Activated CD8-positive, alpha-beta memory T cell treated with anti-CD3 and anti-CD28 coated beads for 4 hours (primary cell): ENCODE data around the gene BNC2.

Experiments used
- DNase-seq, 2 donors: peaks; one replicate each; pipeline ENCODE4 v3.0.0-alpha.2; 2020; ENCODE audit warnings: low read depth in 2 of 2

The BNC2 gene

DNA sequence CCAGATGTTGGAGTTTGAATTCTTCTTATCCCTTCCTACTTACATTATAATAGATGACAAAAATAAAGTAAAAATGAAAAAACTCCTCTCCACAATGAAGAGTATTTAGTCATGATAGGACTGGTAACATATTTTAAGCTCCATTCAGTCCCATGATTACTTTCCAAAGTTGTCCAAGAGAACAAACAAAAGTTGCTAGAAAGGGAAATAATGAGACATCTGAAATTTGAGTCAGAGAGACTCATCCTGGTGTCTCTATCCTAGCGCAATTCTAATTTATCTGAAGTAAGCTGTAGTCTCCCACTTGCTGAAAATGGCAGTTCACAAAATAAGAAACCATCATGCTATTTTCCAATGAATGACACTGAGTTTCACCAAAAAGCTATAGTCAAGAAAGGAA, 152.2 kb downstream of the BNC2 start:
- no peak for DNase-seq

DNA sequence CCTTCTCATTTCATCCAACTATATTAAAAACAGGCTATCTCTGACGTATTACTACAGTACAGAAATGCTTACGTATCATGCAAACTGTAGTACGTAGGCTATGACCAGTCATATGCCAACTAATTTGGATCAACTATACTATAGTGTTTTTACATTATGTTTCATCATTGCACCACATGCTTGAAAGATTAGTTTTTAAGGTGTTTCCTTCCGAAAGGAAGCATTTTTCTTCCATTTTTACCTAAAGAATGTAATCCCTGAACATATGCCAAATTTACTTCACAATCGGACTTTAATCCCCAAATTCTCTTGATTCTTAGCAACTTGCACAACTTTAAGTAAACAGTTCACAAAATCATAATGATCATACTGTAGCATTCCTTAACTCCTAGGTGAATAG, 153.9 kb downstream of the BNC2 start:
- DNase-seq: no peak

DNA sequence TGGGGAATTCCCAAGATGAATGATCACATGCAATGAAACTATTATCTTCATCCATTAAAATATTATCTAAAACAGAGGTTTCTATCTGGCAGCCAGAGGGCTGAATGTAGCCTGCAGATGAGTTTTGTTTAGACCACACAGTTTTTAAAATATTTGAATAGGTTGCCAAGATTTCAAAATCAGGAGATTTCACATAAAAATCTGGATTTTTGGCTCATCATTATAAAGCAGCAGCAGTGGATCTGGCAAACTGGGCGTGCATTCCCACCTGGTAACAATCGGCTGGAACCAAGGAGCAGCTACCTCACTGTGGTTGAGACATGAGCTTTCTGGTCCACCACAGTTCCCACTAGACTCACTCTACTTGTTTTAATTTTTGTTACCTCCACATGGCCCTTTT, 155.1 kb downstream of the BNC2 start:
- DNase-seq: no peak

DNA sequence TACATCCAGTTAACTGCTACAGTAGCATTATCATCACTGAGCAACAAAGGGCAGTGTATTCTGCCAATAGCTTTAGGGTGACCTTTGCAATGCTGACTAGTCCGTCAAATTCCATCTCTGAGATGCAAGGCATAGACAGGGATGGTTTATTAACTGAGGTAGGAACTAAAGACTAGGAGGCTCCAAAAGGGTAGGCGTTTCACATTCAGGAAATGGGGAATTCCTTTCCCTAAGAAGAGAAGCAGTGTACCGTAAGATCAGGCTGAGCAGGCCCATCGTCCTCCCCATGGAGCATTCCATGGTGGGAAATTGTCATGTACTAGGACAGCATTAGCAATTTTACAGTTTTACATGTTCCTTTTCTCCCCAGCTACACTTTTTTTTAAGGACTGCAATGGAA, 157.7 kb downstream of the BNC2 start:
- no peak for DNase-seq

DNA sequence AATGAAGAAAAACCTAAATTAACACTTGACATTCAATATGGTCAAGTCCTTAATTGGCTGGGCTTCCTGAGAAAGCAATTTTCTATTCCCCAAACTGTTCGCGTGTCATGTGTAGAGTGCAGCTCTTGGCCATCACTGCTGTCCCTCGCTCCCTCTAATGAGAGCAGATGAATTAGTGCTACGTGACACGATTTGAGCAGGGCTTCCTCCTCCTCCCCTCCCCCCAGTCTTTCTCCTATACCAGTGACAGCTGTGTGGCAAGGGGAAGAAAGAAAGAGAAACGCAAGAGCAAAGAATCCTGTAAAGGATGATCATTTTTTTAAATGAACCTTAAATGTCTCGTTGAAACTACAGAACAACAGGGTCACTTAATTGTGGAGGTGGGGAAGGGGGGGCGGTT, 159.6 kb downstream of the BNC2 start:
- no peak for DNase-seq

DNA sequence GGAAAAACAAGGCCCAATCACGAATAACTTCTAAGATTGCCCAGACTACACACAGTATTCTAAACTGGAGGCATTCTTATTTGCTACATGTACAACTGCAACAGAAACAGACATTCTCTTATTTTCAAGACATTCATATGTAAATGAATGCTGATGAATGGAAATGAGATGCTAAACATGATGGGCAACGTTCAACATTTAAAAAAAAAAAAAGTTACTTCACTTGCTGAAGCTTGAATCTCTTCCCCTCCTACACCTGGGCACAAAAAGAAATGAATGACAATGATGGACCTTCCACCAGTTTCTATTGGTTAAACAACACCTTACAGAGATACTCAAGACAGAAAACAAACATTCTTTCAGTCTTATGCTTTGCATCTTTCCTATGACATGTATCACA, 160.5 kb downstream of the BNC2 start:
- DNase-seq: no peak

DNA sequence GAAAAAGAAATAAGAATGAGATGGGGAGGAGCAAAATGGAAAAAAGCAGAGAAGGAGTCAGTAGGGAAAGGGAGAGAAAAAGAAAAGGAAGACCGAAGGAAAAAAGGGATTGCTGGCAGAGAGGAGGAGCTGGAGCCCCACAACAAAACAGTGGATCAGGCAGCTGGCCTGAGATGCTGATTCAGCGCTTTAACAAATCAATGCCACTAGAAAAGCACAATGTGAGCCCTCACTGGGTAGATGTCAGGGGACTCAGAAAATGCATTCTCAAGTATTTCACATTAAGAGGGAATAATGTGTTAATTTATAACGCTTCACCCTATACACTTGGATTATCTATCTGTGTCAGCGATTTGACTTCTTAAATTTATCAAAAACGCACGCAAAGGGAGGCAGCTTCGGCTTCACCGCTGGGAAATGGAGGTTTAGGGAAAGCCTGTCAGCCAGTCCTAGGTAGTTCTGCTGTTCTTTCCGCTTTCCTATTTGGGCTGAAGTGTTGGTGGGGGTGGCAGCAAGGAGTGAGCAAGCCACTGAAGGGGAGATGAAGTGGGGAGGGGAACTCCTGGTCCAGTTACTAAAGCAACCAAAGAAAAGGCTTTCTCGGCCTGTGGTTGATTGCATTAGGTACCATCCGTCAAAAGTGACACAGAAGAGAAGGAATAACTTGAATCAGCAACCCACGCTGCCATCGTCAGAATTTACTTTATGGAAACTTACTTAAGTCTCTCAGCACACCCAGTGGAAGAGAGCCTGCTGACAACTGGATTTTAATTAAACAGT, 161.6 kb downstream of the BNC2 start:
- no peak for DNase-seq

DNA sequence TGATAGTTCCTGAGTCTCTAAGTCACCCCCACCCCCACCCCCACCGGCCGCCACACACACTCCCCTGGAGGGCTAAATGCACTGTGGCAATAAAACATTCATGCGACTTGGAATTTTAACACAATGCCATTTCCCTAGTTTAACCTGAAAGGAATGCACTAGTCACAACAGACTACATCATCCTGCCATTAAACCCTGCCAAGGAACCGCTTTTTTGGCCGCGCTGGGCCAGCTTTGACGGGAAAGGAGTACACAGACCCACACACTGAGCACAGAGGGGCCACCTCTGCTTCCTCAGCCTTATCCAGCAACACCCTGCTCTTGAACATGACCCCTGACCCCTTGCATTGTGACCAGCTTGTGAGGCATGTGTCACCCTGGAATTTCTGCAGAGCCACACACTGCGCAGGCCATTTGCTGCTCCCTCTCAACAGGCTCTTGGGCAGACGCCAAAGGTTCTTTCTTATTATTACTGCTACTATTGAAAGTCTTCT, 165.3 kb downstream of the BNC2 start:
- no peak for DNase-seq

DNA sequence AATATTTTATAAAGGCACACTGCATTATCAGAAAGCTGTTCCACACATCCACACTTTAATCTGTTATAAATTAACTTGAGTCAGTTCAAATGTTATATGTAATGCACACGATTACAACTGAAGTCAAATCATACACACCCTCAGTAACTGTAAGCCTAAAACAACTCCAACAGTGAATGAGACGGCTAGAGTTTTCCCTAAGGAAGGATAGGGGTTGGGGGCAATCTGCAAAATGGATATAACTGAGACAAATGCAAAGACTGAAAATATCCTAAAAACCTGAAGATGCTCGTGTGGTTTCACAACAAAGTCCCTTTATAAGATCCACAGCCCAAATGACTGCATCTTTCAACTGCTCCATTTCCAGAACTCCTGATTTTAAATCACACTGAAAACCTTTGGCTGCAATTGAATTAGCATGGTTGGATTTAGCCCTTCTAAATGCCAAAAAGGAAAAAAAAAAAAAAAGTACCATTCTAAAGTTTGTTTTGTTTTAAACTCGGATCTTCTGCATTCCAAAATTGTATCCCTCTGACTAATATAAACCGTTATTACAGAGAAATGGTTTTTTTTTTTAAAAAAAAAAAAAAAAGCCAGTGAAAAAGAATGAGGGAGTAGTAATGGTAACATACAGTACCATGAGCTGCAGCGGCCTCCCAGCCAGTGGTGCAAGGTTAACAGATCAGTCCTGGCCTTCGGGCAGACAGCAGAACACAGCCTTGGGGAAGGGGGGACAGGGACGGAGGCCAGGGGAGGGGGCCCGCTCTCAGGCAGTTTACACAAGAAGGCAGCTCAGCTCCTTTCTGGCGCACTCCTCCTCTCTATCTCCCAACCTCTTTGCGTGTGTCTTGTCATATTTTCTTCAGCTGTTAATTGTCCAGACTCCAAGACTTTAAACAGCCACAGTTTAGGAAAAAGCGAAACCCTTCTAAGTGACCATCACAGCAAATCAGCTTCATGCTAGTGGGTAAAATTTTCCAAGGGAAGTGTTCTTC, 166.1 kb downstream of the BNC2 start:
- DNase-seq: no peak

DNA sequence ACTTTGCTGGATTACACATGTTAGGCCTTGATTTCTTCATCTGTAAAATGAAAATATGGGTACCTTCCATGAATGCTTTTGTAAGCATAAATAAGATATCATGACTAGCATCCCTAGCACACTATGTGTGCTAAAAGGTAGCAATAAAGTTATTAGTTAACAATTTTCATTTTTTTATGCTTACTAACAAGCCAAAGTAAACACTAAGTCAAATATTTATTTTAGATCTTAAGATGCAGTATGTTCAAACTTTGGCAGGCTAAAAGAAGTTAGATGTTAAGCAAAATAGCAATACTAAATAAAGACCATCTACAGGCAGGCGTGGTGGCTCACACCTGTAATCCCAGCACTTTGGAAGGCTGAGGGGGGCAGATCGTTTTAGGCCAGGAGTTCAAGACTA, 169.1 kb downstream of the BNC2 start:
- DNase-seq: no peak

DNA sequence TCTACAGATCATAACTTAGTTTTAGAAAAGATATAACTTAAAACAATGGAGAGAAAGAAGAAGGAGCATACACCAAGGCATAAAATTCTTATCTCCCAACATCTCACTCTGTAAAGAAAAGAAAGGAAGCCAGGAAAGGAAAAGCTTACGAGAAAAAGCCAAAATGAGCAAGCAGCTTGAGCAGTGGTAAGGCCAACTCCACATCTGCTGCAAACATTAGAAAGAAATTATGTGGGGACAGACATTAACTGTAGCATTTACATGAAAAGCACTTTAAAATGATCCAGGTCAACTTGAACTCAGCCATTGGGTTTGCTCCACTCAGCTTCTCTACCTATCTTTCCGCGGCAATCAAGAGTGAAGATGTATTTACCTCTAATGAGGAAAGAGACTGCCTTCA, 176.9 kb downstream of the BNC2 start:
- DNase-seq: no peak

DNA sequence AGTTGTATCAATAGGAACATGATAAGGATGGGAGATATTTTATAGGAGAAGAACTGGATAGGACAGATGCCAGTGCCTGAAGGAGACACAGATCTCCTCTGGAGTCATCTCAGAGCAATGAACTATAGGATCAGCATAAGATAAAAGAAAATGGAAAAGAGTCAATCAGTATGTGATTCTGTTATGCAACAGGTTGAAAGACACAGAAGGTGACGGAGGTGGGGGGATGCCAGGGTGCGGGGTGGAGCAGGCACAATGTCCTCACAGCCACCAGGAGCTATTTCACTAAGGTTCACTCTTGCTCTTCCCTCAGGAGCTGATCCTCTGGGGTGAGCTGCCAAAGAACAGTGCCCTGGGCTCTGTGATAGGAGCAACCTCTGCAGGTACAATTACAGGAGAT, 179.8 kb downstream of the BNC2 start:
- DNase-seq: no peak

DNA sequence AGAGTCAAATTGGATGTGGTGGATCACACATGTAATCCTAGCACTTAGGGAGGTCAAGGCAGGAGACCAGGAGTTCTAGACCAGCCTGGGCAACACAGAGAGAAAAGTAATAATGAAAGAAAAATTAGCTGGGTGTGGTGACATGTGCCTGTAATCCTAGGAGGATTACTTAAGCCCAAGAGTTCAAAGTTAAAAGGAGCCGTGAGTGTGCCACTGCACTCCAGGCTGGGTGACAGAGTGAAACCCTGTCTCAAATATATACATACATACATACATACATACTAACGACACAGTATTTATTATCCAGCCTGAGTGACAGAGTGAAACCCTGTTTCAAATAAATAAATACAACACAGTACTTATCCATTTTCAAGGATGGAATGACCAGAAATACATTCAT, 180.3 kb downstream of the BNC2 start:
- no peak for DNase-seq

DNA sequence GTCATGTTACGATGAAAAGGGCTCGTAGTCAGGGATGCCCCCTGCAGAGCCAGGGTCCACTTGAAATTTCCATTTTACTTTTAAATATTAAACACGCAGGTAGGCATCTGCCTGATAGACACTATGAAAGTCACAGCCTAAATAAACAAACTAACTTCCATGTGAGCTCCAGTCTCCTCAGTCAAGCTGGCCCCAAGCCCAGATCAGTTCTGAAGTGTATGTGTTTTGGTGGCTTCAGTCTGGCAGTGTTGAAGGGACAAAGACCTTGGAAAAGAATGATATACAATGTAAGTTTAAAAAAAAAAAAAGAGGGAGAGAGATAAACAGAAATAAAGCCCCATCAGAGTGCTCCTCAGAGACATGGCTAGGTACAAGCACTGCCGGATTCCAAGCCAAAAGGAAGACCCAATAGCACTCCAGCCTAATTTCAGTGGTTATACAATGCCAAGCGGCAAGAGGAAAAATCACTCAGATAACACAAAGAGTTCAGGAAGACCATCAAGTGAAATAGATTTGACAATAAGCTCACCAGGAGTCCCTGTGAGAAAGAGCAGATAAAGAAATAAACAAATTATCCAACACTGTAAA, 181.0 kb downstream of the BNC2 start:
- no peak for DNase-seq

DNA sequence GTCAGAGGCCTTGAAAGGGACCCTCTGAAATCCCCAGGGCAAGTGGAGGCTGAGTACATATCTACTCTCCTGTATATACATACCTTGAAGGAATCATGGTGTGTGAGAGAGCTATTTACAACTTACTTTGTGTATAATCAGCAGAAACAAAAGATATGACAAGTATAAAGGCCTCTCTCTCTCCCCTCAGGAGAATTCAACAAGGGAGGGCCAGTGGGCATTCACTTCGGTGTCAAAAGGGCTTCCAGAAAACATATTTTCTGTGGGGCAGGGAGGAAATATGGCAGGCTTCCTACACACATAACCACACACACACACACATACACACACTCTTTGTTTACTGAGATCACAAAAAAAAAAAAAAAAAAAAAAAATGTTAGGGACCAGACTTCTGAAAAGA, 181.7 kb downstream of the BNC2 start:
- no peak for DNase-seq

DNA sequence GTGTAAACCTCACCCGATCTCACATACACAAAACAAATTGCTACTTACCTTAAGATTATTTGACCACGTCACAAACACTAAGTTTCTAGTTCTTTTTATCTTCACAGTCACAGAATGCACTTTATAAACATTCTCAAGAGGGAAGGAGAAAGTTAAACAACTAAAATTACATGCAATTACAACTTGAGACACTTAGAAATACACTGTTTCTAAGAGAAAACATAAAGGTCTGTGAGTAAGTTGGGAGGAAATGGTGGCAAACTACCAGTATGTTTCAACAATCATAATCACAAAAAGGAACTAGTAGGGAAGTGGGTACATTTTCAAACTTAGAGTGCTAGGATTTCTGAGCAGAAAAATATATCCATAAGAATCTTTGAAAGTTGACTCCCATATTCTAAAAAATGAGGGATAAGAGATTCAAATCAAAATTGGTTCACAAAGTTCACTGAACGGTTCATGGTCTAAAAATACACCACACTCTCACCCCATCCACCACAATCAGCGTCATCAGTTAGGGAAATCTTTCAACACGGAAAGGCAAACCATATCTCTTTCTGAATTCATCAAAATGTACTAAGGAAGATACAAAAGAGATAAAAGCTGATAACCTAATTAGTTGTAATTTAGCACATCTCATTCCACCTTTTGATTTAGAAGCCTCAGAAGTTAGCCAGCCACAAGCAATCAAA, 182.6 kb downstream of the BNC2 start:
- no peak for DNase-seq

DNA sequence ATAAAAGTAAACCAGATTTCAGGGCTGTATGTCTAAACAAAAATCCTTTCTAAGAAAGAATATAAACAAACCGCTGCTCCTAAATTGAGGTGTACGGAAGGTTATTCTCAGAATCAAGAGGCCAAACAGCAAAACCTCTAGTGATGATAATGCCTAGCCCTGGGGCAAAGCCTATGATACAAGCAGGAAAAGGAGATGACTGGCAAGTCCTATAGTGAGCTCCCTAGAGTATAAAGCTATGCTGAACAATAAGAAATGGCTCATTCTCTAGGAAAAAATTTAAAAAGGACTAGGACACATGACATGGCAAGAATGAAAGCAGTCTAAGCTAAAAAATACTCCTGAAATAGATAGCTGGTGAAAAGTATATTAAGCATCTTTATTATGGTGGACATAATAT, 187.1 kb downstream of the BNC2 start:
- no peak for DNase-seq

DNA sequence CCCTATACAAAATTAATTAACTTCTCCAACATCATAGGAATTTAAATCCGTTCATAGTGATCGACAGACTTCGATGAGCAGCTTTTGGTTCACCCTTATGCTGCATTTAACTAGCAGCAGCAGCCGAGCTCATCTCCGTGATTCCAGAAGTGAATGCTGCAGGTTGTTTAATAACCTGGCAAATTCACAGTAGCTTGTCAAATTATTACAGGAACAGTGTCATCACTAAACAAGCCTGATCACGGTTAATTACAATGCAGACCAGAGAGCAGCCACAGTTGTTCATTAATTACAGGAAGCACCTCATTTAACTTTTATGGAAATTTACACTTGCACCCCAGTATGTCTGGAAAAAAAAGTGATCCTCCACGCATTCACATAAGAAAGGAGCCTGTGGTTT, 188.2 kb downstream of the BNC2 start:
- no peak for DNase-seq

DNA sequence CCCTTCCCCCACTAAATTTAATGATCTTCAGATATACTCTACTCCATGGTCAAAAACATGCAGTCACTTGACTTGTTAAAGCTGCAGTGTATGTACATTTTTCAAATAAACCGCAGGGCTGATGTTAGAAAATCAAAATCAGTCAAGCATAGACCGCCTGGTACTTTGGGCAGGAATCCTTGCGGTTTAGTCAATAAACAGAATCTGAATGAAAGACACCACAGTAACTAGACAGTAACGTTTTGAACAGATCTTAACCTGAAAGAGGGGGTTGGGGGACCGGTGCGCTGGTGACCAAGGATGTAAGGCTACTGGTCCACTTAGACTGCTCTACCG, 188.8 kb downstream of the BNC2 start:
- no peak for DNase-seq

DNA sequence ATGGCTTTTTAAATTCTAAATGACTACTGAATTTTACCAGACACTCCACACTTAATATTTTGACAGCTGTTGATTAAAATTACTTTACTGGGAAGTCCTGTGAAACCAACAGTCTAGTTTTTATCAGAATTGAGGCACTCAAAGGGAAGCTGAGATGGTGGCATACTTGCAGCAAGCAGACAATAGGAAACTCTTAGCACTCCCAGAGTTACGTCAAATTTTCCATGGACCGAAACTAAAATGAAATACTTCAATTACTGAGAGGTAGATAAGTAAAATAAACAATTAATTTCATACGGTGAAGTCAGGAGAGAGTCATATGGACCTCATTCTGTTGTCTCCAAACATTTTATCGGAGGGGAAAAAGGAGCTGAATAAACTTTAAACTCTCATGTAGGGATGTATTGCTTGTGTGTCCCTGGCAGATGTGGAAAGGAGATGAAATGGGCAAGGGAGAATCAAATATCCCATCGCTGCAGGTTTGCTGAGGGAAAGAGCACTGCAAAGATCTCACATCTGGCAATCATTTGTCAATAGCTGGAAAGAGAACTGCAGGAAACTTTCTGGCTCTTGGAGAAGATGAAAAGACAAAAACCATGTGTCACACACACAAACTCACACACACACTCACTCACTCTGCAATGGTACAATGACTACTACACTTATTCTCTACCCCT, 189.4 kb downstream of the BNC2 start:
- DNase-seq: no peak

DNA sequence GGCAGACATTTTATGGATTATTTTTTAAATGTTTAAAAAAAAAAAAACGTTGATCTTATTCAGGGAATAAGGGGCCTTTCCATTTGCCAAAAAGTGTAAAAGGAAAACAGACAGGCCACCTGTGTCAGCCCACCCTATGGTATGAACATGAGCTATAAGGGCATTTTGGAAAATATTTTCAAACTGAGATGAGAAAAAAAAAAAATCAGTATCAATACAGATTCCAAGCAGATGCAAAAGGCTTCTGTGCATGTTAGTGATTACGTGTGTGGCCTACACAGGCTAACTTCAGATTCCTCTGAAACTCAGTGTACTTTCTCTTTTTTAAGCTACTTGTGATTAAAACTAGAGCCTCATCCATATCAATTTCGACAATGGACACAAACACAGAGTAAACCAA, 189.9 kb downstream of the BNC2 start:
- DNase-seq: no peak
